Stimulated activated CD8-positive, alpha-beta memory T cell treated with anti-CD3 and anti-CD28 coated beads, Interleukin-7, amount 100 ng/mL, for 48 hours (primary cell): Measurements from ENCODE around the gene IL15.
"Not testable (repeated sequence)": the region's sequence is repeated elsewhere in the genome, so short reads cannot be mapped to it uniquely, and the experiment has no call there.

Source experiments
- DNase-seq, 2 donors: peaks; one replicate each; pipeline ENCODE4 v3.0.0-alpha.2; 2020; ENCODE audit warnings: low read depth in 1 of 2; ENCODE audit errors: extremely low read depth in 1 of 2

The IL15 gene, protein sequence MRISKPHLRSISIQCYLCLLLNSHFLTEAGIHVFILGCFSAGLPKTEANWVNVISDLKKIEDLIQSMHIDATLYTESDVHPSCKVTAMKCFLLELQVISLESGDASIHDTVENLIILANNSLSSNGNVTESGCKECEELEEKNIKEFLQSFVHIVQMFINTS

DNA sequence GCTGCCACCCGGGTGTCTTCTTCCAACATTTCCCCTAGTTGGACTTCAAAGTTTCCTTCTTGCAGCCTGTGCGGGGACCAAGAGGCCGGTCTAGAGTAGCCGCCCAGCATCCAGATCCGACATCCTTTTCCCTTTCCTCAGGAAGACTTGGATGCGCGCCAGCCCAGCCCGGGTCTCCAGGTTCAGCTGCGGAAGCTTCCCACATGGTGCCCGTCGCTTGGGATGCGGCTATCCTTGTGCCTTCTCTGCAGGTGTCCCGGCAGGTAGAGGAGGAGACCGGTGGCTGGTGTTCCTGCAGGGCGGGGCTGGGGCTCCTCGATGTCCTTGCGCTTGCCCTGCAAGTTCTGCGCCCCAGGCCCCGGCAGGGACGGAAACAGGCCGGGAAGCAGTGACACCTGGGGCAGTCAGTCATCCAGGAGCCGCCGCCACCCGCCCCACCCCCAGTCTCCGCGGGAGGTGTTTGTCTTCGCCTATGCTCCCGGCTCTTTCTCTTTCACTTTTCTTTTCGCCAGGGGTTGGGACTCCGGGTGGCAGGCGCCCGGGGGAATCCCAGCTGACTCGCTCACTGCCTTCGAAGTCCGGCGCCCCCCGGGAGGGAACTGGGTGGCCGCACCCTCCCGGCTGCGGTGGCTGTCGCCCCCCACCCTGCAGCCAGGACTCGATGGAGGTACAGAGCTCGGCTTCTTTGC, at the start of gene IL15:
Gene IL15, plus strand, starts transcription at position 502 of the 689 bp plus-strand sequence. CDS start 82,882 bp downstream, outside the sequence.
- DNase-seq: peak; percentile 37 to 47

DNA sequence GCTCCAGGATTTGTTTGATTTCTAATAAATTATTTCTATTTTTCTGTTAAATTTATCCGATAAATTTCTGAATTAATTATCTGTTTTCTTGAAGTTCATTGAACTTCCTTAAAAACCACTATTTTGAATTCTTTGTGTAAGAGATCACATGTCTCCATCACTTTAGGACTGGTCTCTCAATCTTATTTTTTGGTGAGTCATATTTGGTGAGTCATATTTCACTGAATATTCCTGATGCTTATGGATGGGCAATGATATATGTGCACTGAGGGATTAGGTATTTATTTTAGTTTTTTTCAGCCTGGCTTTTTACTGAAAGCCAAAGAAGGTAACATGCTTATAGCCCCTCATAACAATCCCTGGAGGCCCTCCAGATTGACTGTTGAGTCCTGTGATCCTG, 48.5 kb upstream of the IL15 start:
- DNase-seq: no peak

DNA sequence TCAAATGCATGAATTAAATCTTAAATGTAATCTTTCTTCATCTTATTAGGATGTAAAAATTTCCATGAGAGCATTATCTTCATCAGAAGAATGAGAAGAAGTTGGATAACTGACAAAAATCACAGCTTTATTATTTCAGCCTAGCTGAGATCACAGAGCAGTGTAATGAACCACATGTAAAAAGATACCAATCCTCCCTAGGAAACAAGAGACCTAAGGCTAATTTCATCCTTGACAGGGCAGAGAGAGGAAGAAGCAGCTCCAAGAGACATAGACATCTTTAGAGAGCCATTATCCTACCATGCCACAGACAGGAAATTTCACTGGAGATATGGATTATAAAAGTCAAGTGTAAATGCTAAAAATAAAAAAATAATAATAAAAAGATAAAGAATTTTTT, 40.9 kb upstream of the IL15 start:
- no peak for DNase-seq

GRCh38 chr4:141599853-141600252, 36.5 kb upstream of the IL15 start:
- DNase-seq: no peak

GRCh38 chr4:141604683-141605082, 31.7 kb upstream of the IL15 start:
- not testable (repeated sequence) for DNase-seq

DNA sequence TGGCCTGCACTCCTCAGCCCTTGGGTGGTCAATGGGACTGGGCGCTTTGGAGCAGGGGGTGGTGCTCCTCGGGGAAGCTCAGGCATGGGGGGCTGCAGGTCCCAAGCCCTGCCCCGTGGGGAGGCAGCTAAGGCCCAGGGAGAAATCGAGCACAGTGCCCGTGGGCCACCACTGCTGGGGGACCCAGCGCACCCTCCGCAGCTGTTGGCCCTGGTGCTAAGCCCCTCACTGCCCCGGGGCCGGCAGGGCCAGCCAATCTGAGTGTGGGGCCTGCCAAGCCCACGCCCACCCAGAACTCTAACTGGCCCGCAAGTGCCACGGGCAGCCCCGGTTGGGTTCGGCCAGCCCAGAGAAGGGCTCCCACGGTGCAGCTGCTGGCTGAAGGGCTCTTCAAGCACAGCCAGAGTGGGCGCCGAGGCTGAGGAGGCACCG, 30.9 kb upstream of the IL15 start:
- DNase-seq: no peak

DNA sequence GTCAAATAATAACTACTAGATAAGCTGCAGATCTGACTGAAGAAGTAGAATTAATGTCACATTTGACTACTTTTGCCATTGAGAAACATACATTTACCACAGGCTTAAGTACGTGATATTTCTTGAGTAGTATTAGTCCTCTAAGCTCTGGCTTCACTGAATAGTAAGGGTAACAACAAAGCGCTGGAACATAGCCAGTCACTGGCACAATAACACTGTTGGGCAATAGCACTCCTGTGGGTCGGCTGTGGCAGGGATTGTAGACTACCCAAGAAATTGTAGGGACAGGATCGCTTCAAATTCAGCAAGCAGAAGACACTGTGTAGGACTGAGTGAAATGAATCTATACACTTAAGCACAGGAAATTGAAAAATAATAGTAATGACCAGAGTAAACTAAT, 27.1 kb upstream of the IL15 start:
- no peak for DNase-seq

DNA sequence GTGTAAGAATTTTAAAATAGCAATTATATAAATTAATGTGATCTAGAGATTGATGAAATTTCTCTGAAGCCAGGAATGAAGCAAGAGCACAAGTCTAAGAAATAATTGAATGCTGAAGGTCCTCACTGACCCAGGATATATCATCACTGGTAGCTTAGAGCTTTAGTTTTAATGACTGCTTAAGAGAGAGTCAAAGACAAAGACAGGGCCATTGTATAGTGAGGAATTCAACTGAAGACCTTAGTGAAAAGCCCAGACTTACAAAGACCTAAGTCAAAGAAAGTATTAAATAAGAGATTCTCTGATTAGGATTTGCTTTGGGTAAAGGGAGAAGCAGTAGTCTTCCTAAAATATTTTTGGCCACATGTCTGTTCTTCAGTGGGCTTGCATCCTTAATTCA, 26.0 kb upstream of the IL15 start:
- DNase-seq: no peak

DNA sequence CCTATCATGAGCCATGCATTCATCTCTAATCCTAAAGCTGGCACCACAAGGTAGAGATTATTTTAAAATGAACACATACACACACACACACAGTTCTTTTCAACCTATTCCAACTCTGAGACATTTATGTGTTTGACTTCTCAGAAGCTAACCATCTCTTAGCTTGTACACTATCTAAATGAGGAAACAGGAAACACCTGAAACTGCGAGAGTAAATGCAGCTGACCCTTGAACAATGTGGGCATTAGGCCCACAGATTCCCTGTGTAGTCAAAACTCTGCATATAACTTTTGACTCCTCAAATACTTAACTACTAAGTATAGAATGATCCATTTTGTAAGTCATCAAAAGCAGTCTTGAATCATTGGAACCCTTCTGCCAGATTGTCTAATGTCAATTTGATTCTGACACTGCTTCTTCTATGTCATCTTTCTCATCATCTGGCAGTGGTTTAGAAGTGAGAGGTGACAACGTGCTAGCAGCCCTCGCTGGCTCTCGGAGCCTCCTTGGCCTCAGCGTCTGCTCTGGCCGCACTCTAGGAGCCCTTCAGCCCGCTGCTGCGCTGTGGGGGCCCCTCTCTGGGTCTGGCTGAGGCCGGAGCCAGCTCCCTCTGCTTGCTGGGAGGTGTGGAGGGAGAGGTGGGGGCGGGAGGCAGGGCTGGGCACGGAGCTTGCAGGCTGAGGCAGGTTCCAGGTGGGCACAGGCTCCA, 21.4 kb upstream of the IL15 start:
- no peak for DNase-seq

- not testable (repeated sequence) for DNase-seq
Observed at GRCh38 chr4:141615587-141615918, 20.8 kb upstream of the IL15 start.

- DNase-seq: no peak
Observed at GRCh38 chr4:141620715-141621114, 15.7 kb upstream of the IL15 start.

GRCh38 chr4:141625023-141625422, 11.4 kb upstream of the IL15 start:
- DNase-seq: no peak

- no peak for DNase-seq
Observed at GRCh38 chr4:141630854-141631253, 5.5 kb upstream of the IL15 start.

- DNase-seq: no peak
Observed at GRCh38 chr4:141635736-141636081, 674 bp upstream of the IL15 start.

DNA sequence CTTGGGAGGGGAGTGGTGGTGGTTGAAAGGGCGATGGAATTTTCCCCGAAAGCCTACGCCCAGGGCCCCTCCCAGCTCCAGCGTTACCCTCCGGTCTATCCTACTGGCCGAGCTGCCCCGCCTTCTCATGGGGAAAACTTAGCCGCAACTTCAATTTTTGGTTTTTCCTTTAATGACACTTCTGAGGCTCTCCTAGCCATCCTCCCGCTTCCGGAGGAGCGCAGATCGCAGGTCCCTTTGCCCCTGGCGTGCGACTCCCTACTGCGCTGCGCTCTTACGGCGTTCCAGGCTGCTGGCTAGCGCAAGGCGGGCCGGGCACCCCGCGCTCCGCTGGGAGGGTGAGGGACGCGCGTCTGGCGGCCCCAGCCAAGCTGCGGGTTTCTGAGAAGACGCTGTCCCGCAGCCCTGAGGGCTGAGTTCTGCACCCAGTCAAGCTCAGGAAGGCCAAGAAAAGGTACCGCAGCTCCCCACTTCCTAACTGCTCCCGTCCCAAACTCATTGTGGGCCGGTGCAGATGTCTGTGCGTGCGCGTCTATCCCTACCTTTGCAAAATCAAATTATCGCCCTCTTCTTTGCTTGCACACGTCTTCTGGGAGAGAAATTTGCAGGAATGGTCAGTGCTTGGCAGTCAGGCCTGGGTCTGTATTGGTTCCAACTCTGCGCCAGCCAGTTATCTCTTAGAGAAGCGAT, 533 bp downstream of the IL15 start:
- peak in 1 of 2 donors; percentile 1 for DNase-seq

DNA sequence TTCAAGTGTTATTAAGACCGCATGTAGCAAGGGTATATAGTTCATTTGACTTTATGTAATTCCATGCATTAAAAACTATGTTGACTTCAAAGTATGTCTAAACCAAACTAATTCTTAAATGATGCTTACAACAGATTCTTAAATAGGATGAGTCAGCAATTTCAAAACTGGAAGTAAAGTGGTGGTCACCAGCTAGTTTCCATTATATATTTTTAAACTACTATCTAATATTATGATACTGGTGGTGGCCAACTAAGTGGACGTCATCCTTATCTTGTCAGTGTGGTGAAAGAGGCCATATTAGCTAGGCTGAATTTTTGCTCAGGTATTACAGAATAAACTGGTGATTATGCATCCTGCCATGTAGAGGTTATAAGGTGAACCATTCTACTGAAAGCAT, 1.2 kb downstream of the IL15 start:
- no peak for DNase-seq

- DNase-seq: no peak
Observed at GRCh38 chr4:141638230-141638629, 1.8 kb downstream of the IL15 start.

GRCh38 chr4:141640696-141641095, 4.3 kb downstream of the IL15 start:
- no peak for DNase-seq

DNA sequence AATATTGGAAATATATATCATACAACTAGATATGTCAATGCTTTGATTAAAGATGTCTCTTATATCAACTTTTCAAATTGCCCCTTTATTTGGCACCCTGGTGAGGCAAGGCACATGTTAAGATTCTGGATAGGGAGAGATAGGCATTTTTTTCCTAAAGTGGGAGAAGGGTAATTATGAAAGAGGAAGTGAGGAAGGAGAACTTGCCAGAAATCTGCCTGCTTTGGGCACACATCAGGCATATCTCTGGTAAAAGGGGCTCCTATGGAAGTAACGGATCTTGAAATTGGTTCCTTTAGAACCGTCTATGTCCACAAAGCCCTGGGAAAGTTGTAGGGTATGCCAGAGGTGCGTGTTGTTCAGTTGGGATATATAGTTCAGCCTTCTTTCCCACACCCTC, 5.7 kb downstream of the IL15 start:
- DNase-seq: no peak

- DNase-seq: no peak
Observed at GRCh38 chr4:141642711-141643110, 6.3 kb downstream of the IL15 start.

DNA sequence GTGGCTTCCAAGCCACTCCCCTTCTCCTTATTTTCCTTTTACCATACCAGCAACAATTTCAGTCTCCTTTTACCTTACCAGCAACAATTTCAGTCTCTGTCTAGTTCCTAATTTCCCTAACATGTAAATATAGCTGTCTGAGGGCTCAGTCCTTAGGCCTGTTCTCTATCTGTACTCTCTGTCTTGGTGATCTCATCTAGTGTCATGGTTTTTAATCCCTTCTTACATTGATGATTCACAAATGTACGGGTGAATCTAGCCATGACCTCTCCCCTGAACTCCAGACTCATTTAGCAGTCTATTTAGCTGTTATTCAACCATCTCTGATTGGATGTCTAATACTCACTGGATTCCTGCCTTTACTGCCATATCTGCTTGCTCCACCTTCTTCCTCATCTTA, 7.2 kb downstream of the IL15 start:
- no peak for DNase-seq
